Measurements from ENCODE around the gene KAZN.

GRCh38 chr1:14809191-14809981 is 210.9 kb downstream of the KAZN start:
- TF ChIP-seq CTCF (IDR thresholded peaks at IDR 0.05; ENCODE audit: insufficient read depth, low read depth, low read length) (no peak), EZH2 (IDR thresholded peaks at IDR 0.05; ENCODE audit: insufficient read depth, low read length) (no peak)
